Bronchial epithelial cell (primary cell): ENCODE results near the gene ELOVL5. TPM values are rescaled to one million over a fixed set of nuclear protein-coding genes. Genes with fewer than 3 reads are reported as not detected.

Source experiments
- DNase-seq: peaks from one replicate; pipeline ENCODE4 v3.0.0-alpha.2; 2010; ENCODE audit warnings: low read depth
- FAIRE-seq: peaks from 2 replicates; lab custom pipeline; 2011; peaks lifted over from hg19 to GRCh38; lab: Jason Lieb, UNC
- H3K27me3 ChIP-seq: 2 replicates; pipeline ENCODE4 v1.5.1; 2011; ENCODE audit warnings: low read length; ENCODE audit not compliant: control insufficient read depth, insufficient read depth
- H3K36me3 ChIP-seq: 2 replicates; pipeline ENCODE4 v1.5.1; 2011; ENCODE audit warnings: low read length; ENCODE audit not compliant: control insufficient read depth, insufficient read depth
- H3K4me3 ChIP-seq: 2 replicates; pipeline ENCODE4 v1.5.1; 2011; ENCODE audit warnings: mild to moderate bottlenecking, low read depth, low read length, control low read depth
- total RNA-seq: library from RNA; depleted of rRNA; stranded (reverse); fragments of >200 nt; gene quantifications from 2 replicates; pipeline ENCODE4 v1.2.1, GENCODE V29; 2014
- TF ChIP-seq, protein P1 (sequence below): IDR thresholded peaks from 2 replicates; pipeline ENCODE4 v1.5.1; 2011; ENCODE audit warnings: mild to moderate bottlenecking, moderate library complexity, low read length, control low read depth, inconsistent platforms; ENCODE audit not compliant: insufficient read depth, severe bottlenecking

ELOVL5 gene
- total RNA-seq, 1 donor from 2014 or later, result 42.1 TPM

DNA sequence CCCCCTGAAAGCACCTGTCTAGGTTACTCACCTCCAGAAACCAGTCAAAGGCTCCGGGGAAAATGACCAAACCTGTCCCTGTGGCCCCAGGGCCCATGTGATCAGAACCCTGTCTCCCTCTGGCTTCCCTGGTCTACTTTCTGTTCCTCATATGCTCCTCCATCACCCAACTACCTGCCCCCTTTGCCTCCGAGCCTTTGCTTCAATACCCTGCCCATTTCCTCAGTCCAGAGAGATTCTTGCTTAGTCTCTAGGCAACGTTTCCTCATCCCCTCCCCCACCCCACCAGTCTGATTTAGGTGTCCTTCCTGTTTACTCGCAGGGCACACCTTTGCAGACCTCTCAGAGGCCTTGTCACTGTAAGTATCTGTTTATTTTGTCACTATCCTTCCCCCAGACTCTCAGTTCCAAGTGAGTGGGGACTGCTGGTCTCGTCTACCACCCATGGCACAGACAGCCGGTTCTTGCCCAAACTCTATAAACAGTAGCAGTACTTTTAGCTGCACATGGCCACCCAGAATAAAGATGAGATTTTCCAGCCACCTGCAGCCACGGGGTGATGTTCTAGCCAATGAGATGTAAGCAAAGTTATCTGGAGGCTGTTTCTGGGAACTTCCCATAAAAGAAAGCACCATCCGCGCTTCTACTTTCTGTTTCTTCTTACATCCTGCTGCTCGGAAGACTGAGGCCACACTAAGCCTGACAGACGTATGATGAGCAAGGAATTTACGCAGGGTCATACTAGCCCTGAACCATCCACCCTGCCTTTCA is 13.3 kb downstream of the ELOVL5 start:
- DNase-seq (no peak), FAIRE-seq (no peak)
- TF ChIP-seq, protein P1, sequence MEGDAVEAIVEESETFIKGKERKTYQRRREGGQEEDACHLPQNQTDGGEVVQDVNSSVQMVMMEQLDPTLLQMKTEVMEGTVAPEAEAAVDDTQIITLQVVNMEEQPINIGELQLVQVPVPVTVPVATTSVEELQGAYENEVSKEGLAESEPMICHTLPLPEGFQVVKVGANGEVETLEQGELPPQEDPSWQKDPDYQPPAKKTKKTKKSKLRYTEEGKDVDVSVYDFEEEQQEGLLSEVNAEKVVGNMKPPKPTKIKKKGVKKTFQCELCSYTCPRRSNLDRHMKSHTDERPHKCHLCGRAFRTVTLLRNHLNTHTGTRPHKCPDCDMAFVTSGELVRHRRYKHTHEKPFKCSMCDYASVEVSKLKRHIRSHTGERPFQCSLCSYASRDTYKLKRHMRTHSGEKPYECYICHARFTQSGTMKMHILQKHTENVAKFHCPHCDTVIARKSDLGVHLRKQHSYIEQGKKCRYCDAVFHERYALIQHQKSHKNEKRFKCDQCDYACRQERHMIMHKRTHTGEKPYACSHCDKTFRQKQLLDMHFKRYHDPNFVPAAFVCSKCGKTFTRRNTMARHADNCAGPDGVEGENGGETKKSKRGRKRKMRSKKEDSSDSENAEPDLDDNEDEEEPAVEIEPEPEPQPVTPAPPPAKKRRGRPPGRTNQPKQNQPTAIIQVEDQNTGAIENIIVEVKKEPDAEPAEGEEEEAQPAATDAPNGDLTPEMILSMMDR, result no peak
- Histone ChIP-seq H3K36me3 (peaks cover 4% of the 10 kb centered on the region), H3K27me3 (no peaks in the 10 kb centered on the region), H3K4me3 (no peak overlapping the region)

DNA sequence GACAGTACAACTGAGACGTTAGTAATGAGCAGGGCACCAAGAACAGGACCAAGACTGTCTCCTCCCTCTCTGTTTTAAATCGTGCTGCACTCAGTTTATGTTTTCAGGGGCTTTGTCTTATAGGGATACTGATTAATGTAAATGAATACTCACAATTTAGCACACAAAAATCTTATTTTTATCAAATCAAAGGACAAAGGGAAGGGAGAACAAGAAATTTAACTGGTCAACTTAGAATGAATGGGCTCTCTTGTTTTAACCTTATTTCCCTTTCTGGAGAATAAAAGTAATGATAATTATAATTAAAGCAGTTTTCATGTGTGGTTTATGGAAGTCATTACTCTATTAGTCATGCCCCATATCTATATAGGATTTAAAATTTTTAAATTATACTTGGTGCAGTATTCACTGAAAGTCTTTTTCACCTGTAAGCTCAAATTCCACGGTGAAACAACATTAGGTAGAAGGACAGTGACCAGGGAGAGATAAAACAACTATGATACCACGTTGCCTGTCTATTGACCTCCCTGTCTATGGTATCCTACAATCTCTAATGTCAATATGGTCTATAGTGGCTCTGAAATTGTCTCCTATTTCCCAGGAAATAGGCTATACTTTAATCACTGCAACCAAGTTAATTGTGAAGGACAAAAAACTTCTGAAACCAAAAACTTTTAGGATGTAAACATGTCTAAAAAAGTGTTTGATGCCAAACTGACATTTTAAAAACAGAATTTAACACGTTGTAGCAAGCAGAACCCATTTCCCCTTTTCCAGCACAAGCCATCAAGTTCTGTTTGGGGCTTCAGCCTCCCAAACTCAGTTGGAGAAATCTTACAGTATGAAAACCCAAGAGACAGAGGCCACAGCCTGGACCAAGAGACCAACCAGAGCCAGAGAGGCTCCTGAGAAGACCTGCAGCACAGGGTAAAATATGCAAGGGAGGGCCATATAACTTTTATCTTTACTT is 15.0 kb downstream of the ELOVL5 start:
- FAIRE-seq (no peak), DNase-seq (no peak)
- TF ChIP-seq, protein P1, result no peak
- Histone ChIP-seq H3K36me3 (peaks cover 4% of the 10 kb centered on the region), H3K27me3 (no peaks in the 10 kb centered on the region), H3K4me3 (no peak overlapping the region)

DNA sequence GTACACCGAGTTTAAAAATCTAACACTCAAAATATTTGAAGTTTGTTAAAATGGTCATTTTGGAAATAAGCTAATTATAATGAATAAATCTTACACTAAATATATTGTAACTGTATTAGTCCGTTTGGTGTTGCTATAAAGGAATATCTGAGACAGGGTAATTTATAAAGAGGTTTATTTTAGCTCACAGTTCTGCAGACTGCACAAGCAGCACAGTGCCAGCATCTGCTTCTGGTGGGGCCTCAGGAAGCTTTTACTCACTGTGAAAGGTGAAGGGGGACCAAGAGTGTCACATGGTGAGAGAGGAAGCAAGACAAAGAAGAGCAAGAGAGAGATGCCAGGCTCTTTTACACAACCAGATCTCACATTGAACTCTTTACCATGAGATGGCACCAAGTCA is 17.1 kb downstream of the ELOVL5 start:
- Histone ChIP-seq H3K36me3 (no peaks in the 10 kb centered on the region), H3K27me3 (no peaks in the 10 kb centered on the region), H3K4me3 (no peak overlapping the region)
- TF ChIP-seq, protein P1, result no peak
- no peak for DNase-seq
- FAIRE-seq, result no peak

DNA sequence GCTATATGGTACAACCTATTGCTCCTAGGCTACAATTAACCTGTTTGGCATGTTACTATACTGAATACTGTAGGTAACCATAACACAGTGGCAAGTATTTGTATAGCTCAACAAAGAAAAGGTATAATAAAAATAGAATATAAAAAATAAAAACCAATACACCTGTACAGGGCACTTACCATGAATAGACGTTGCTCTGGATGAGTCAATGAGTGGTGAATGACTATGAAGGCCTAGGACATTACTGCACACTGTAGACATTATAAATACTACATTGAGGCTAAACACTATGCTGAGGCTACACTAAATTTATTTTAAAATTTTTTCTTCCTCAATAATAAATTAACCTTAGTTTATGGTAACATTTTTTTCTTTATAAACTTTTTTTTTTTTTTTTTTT is 18.6 kb downstream of the ELOVL5 start:
- Histone ChIP-seq H3K36me3 (no peaks in the 10 kb centered on the region), H3K27me3 (no peaks in the 10 kb centered on the region), H3K4me3 (no peak overlapping the region)
- TF ChIP-seq, protein P1, result no peak
- FAIRE-seq (no peak), DNase-seq (no peak)

DNA sequence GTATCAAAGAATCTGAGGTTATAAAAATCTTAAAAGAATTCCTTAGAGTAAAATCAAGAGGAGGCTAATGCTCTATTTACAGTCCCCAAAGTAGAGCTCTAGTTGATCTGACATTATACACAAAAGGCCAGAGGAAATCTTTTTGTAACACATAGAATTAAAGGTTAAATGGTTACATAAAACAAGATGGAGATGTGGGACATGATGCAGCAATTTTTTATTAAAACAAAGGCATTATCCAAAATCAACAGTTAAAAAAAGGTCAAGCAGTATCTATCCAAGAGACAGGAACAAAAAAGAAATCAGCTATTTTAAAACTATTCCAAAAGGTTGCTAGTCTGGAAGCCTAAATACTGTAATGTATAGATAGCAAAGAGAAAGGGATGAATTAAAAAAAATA is 20.4 kb downstream of the ELOVL5 start:
- DNase-seq (no peak), FAIRE-seq (no peak)
- H3K4me3 ChIP-seq, result no peak overlapping the region
- no peaks in the 10 kb centered on the region for H3K36me3 ChIP-seq
- TF ChIP-seq, protein P1, result no peak
- H3K27me3 ChIP-seq, result no peaks in the 10 kb centered on the region
